Measurements from ENCODE around the gene LYSET. TPM values are rescaled to one million over a fixed set of nuclear protein-coding genes. Genes with fewer than 3 reads are reported as not detected.
"Not testable (repeated sequence)": the region's sequence is repeated elsewhere in the genome, so short reads cannot be mapped to it uniquely, and the experiment has no call there.

LYSET gene
- total and polyA plus RNA-seq, 12 donors: 19.5 to 29.7 (median 24.8) TPM

DNA sequence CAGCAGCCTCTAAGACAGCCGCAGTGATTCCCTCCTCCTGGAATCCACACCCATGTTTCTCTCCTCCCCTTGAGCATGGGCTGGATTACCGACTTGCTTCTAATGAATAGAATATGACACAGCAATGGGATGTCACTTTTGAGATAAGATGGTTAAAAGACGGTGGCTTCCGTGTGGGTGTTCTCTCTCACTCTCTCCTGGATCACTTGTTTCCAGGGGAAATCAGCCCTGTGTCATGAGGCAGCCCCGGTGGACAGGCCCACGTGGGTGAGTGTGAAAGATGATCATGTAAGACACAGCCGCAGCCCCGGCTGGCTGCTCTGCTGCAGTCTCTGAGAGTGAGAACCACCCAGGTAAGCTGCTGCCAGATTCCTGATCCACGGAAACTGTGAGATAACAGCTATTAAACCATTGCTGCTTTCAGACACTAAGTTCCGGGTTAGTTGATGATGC is 11.1 kb upstream of the LYSET start:
- DNase-seq (no peak), ATAC-seq (no peak)
- TF ChIP-seq CTCF (IDR thresholded peaks at IDR 0.05): no peak
- WGBS, 2 donors: 38 to 40% methylated on average over 10 of the region's 10 CpGs
- peaks cover 0 to 4% (median 0%) of the 10 kb centered on the region in 9 donors for H3K4me1 ChIP-seq
- H3K4me3 ChIP-seq: no peak overlapping the region
- peaks cover 0 to 6% (median 0%) of the 10 kb centered on the region in 7 donors for H3K27me3 ChIP-seq
- H3K27ac ChIP-seq: no peak overlapping the region
- intact Hi-C loops (cut with DNase I): no loop called here
- no peaks in the 10 kb centered on the region for H3K36me3 ChIP-seq
- no peaks in the 10 kb centered on the region for H3K9me3 ChIP-seq

GRCh38 chr14:93174731-93175130 is 10.4 kb upstream of the LYSET start:
- H3K4me3 ChIP-seq; H3K4me1 ChIP-seq; H3K9me3 ChIP-seq; H3K27me3 ChIP-seq; H3K27ac ChIP-seq; intact Hi-C loops (cut with DNase I); ATAC-seq; H3K36me3 ChIP-seq; DNase-seq: not testable (repeated sequence)
- WGBS, 2 donors: 77 to 80% methylated on average over 5 of the region's 5 CpGs

- ATAC-seq (no peak), DNase-seq (no peak)
- no peak for TF ChIP-seq CTCF (IDR thresholded peaks at IDR 0.05)
- H3K9me3 ChIP-seq: no peaks in the 10 kb centered on the region
- no peaks in the 10 kb centered on the region for H3K36me3 ChIP-seq
- intact Hi-C loops (cut with DNase I): no loop called here
- H3K27ac ChIP-seq: no peak overlapping the region
- peaks cover 0 to 6% (median 0%) of the 10 kb centered on the region in 7 donors for H3K27me3 ChIP-seq
- 82 to 87% methylated on average over 6 of the region's 6 CpGs for WGBS, 2 donors
- H3K4me3 ChIP-seq: no peak overlapping the region
- H3K4me1 ChIP-seq: peaks cover 0 to 4% (median 0%) of the 10 kb centered on the region in 9 donors
Measured at GRCh38 chr14:93175492-93175891, 9.6 kb upstream of the LYSET start.

DNA sequence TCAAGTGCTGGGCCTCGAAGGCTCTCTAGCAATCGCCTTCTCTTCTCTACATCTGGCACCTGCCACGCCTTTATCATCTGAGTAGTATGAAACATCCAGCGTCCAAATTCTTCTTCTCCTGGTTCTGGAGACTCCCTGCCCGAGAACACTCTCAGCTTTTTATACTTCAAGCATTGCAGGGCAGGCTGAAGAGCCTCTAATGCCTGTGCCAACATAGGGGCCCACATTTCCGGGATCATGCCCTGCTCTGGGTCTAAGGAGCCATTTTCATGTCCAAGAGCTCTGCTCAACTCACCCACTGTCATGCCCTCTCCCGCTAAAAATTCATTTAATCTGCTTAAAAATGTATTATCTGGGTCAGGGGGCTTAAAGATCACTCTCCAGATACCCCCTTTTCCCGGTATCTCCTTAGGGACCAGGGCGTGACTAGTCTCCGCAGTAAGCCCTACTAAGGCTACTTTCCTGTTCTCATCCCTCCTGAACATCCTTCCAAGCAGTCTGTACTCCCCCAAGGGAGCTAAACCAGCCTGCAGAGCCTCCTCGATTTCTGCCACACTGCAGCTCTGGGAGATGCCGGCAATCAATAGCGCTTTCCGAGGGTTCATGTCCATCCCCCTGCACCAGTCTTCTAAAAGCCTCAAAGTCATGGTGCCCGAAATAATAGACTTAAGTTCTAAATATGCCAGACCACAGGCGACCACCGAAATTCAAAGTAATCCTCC is 1.4 kb upstream of the LYSET start:
- intact Hi-C loops (cut with DNase I): loop anchor here in 3 of 10 donors (1.0 to 2.0 kb wide), 2 partner anchors 23 to 24 kb away; partner anchors contain the start of genes GON7 (in 3 of the 3) and UBR7 (in 3 of the 3)
- Histone ChIP-seq H3K4me1 (peaks cover 0 to 40% (median 26%) of the 10 kb centered on the region in 9 donors), H3K9me3 (no peaks in the 10 kb centered on the region), H3K4me3 (peak overlapping the region; percentile 77 to 100 (median 92)), H3K27ac (peak overlapping the region; percentile 85 to 98 (median 94)), H3K36me3 (peaks cover 0 to 51% (median 18%) of the 10 kb centered on the region in 9 donors), H3K27me3 (no peaks in the 10 kb centered on the region)
- no peak for TF ChIP-seq CTCF (IDR thresholded peaks at IDR 0.05)
- WGBS, 2 donors: 28 to 41% methylated on average over 17 of the region's 17 CpGs
- ATAC-seq (peak in 1 of 8 donors; percentile 5), DNase-seq (no peak)

DNA sequence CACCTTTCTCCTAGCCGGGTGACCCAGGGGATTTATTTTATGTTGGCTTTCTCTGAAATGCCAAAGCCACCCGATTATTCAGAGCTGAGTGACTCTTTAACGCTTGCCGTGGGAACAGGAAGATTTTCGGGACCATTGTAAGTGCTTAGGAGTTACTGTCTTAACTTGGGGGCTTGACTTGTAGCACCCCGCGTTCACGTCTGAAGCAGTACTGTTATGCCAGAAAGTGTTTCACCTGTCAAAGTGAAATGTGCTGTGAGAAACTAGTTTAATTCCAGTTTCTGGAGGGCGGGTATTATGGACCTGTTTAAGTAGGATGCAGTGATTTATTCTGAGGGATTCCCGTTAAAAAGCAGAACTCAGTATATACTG is 218 bp downstream of the LYSET start:
- Histone ChIP-seq H3K4me1 (peaks cover 0 to 40% (median 26%) of the 10 kb centered on the region in 9 donors), H3K9me3 (no peaks in the 10 kb centered on the region), H3K27me3 (no peaks in the 10 kb centered on the region), H3K27ac (peak overlapping the region; percentile 85 to 98 (median 94)), H3K4me3 (peak overlapping the region; percentile 77 to 100 (median 92)), H3K36me3 (peaks cover 0 to 63% (median 21%) of the 10 kb centered on the region in 9 donors)
- no peak for TF ChIP-seq CTCF (IDR thresholded peaks at IDR 0.05)
- DNase-seq (no peak), ATAC-seq (no peak)
- intact Hi-C loops (cut with DNase I): loop anchor here in 2 of 10 donors (2.0 kb wide), 1 partner anchor 21 kb away; the partner anchor contains the start of genes GON7 (in 2 of the 2) and UBR7 (in 2 of the 2)
- WGBS, 2 donors: 0 to 2% methylated on average over 10 of the region's 10 CpGs

Measured in heart right ventricle (tissue), 16 donors.